Measurements from ENCODE around the gene TMX4. TPM values are rescaled to one million over a fixed set of nuclear protein-coding genes. Genes with fewer than 3 reads are reported as not detected.
"Not testable (repeated sequence)": the region's sequence is repeated elsewhere in the genome, so short reads cannot be mapped to it uniquely, and the experiment has no call there.

Gene TMX4
- total RNA-seq, 2 donors from 2014 or later: 26.0 to 26.6 TPM

DNA sequence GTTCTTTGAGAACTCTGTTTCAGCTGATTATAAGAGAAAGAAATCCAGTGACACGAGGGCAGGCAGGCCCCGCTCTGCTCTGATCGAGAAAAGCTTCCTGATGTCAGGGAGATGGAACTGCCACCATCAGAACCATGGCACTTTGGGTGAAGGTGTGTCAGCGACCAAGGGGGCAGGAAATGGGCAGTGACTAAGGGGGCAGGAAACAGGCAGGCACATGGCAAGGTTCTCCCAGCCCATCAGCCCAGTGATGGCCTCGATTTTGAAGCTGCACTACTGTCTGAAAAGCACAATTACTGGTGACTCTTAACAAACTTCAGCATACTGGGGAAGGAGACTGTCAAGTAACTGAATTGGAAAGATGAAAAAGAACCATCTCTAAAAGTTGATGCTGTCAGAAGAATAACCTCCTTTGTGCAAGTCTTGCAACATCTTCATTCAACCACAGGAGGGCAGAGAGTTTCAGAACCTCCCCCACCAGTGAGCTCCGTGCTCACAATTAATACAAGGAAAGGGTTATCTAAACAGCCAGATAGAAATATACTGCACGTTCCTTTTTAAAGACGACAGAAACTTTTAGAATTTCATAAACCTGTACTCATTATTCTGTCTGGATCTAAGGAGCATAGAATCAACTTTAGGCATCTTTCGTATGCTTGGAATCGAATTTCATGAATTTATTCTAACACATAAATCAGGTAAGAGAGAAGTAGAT lies 39.1 kb downstream of the TMX4 start:
- DNase-seq (no peak), ATAC-seq (peak; percentile 35)
- intact Hi-C loops (cut with DNase I, micrococcal nuclease): no loop called here

DNA sequence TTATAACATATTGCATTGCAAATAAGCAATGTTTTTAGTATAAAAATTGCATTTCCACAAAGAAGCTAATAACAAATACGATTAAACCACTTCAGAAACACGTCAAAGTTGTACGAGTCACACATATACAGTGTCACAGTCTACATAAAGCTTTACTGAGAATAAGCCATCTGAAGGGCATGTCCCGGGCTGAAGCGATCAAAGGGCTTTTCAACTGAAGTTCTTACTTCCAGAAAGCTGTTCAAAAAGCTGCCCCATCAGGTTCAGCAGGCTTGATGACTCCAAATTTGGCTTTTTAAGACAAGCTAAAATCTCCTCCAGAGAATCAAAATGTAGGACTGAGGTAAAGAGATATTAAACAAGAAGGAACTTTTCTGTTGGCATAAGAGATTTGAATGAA lies 41.9 kb downstream of the TMX4 start:
- ATAC-seq: no peak
- DNase-seq: no peak
- intact Hi-C loops (cut with DNase I, micrococcal nuclease): no loop called here

DNA sequence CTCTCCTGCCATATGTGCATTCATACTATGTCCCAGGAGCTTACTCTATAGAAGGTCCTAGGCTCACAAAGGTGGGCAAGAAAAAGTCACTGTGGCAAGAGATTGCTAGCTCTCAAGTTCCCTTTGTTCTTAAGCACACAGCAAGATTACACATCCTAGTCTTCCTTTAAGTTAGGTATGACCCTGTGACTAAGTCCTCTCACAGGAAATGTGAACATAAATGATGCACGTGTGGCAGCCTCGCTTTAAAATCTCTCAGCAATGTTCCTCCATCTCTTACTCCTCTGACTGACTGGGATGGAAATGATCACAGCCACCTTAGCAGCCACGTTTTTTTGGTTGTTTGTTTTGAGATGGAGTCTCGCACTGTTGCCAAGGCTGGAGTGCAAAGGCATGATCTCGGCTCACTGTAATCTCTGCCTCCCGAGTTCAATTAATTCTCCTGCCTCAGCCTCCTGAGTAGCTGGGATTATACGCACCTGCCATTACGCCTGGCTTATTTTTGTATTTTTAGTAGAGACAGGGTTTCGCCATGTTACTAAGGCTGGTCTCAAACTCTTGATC lies 43.6 kb downstream of the TMX4 start:
- ATAC-seq: no peak
- DNase-seq: no peak
- intact Hi-C loops (cut with DNase I, micrococcal nuclease): no loop called here

DNA sequence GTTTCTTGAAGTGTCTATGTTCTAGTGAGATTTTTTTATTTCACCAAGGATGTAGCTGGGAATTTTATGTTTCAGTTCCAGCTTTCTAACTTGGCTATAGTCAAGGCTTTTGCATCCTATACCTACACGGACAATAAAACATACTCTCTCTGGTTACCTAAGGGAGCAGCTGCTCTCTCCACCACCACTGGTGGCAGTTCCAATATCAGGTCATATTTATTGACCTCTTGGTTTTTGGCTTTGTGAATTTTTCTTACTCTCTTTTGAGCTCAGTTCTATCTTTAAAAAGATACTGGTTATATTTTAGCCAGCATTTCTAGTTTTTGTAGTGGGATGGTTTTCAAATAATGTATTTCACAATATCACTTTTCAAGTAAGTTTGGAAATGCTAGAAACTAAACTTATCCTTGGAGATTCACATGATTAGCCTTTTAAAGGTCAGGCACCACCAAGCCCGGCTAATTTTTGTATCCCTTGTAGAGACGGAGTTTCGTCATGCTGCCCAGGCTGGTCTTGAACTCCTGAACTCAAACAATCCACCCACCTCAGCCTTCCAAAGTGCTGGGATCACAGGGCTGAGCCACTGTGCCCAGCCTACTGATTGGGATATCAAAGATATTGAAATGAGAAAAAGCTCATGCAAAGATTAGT lies 44.7 kb downstream of the TMX4 start:
- ATAC-seq (no peak), DNase-seq (no peak)
- intact Hi-C loops (cut with DNase I, micrococcal nuclease): no loop called here

DNA sequence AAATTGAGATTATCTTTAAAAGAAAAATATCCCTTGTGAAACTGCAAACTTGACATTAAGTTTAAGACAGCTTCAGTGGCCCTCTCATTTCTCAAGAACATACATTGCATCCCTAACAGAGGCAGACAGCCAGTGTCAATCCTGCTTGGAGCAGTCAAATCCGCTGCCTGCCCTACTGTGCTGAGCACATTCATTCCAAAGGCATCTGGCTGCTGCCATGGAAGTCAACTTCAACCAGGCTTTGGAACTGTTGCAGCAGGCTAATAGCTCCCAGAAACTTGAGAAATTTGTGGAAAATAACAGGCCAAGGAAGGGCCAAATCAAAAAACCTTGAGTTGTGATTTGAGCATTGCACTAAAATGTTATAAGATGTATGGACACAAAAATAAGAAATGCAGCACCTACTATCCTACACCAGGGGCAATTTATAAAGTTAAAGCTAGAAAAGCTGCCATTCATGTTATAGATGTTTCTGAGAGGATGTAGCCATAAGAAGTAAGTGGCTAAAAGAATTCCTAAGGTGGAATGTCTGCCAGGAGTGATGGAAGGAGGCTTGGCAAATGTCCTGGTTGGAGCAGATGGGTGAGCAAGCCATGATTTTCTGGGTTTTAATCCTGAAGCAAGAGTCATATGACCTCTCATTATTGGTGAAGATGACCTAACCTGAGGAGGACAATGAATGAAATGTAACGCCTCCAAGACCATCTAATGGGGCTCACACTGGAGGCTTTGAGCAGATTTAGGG lies 47.9 kb downstream of the TMX4 start:
- no peak for ATAC-seq
- intact Hi-C loops (cut with DNase I, micrococcal nuclease): no loop called here
- DNase-seq: no peak

DNA sequence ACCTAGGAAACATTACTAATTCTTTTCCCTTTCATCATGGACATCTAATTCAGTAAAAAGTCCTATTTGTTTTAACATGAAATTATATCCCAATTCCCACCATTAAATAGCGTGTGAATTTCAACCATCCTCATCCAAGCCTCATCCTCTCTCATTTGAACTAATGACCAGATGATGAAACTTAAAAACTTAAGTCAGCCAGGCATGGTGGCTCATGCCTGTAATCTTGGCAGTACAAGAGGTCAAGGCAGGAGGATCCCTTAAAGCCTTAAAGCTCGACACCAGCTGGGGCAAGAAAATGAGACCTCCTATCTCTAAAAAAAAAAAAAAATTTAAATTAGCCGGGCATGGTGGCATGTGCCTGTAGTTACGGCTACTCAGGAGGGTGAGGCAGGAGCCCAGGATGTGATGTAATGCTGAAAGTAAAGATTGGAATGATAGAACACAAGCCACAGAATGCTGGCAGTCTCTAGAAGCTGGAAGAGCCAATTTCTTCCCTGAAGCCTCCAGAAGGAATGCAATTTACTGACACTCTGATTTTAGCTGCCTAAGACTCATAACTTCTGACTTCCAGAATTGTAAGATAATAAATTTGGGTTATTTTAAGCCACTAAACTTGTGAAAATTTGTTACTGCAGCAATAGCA lies 52.2 kb downstream of the TMX4 start:
- intact Hi-C loops (cut with DNase I, micrococcal nuclease): no loop called here
- DNase-seq (no peak), ATAC-seq (no peak)

DNA sequence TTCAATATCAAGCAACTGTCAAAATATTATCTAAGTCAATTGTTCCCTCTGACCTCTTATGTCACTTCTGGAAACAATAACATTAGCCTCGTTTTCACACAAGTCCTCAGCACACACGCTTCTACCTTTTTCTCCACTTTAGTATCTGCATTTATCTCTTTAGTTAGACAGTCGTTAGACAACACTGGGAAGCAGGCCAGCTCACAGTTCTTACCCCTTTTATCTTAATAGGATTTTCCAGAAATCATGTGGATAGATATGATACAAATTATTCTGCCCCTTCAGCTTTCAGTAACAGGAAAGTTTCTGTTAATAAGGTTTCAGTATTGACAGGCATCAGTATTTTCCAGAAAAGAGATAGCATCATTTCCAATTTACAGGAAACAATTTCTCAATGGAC lies 53.4 kb downstream of the TMX4 start:
- intact Hi-C loops (cut with DNase I, micrococcal nuclease): no loop called here
- DNase-seq (no peak), ATAC-seq (no peak)

DNA sequence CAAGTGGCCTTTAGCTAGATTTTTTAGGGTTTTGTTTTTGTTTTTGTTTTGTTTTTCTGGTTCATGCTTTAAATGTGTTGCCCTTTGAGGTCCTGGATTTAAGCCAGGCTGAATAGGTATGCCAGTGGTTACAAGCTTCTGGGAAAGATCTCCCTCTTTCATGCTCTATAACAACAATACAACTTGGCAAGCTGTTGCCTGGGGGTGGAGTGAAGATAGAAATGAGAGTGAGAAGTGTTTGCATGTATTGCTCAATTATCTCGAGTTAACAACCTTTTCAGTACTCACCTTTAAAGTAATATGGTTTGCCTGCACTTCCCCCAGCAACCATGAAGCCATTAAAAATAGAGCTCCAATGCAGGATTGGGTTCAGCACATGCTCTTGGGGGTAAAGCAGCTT lies 60.1 kb downstream of the TMX4 start:
- no peak for ATAC-seq

DNA sequence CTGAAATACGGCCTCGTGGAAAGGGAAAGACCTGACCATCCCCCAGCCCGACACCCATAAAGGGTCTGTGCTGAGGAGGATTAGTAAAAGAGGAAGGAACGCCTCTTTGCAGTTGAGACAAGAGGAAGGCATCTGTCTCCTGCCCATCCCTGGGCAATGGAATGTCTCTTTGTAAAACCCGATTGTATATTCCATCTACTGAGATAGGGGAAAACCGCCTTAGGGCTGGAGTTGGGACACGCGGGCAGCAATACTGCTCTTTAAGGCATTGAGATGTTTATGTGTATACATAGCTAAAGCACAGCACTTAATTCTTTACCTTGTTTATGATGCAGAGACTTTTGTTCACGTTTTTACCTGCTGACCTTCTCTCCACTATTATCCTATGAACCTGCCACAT lies 63.0 kb downstream of the TMX4 start:
- DNase-seq; intact Hi-C loops (cut with DNase I, micrococcal nuclease); ATAC-seq: not testable (repeated sequence)

More for the DNA sequence above, 60.1 kb downstream of the TMX4 start:
- intact Hi-C loops (cut with DNase I, micrococcal nuclease): no loop called here
- no peak for DNase-seq

DNA sequence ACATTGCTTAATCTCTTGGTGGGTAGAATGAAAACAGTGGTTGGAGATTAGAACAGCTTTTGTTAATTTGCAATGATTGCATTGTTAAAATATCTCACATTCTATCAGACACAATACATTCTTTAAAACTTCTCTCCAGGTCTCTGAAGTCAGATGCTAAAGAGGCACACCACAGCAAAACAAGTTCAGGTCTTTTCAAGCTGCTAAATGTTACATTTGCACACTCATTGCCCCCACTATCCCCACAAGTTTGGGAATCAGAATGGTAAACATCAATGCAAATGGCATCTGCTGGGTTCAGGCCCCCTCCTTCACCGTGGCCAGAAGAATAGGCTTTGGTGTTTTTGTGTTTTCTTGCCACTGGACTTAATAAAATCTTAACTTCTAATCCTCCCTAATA lies 69.2 kb downstream of the TMX4 start:
- ATAC-seq: no peak
- no peak for DNase-seq
- intact Hi-C loops (cut with DNase I, micrococcal nuclease): no loop called here

DNA sequence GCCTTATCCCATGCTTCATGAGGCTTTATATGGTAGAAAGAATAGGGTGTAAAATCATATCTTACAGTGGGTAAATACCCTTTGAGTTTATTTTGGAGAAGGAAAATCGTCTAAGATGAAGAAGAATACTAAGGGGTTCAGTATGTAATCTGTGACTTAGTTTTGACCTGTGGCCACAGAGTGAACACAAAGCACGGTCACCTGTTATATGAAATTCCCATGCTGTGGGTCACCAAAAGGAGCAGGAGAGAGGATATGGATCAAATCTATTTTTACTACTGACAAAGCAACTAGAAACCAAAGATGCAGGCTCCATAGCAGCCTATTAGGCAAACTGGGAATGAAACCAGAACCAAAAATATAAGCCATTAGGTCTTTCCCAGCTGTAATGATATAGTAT lies 75.7 kb downstream of the TMX4 start:
- ATAC-seq: no peak
- intact Hi-C loops (cut with DNase I, micrococcal nuclease): no loop called here

DNA sequence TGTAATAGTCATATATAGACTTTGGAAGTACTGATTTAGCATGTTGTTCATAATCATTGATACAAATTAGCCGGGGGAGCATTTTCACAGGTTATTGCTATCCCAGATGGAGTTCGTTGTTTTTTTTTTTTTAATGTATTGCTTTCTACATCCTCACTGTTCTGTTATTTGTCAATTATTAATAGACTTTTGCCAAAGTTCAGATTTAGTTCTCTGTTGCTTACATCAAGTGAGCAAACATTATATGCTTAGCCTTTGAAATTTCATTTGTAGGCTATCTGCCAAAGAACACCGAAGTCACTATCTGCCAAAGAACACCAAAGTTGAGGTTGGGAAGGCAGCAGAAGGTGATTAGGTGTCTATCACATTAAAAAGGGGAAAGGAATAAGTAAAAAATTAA lies 79.2 kb downstream of the TMX4 start, which contains the start of gene HAO1:
Gene HAO1, minus strand, starts transcription at position 118 of the 400 bp plus-strand sequence. Its CDS starts 36 bp downstream, at position 82.
- intact Hi-C loops (cut with DNase I, micrococcal nuclease): no loop called here
- no peak for DNase-seq
- ATAC-seq: no peak

More for the DNA sequence above, 75.7 kb downstream of the TMX4 start:
- no peak for DNase-seq

DNA sequence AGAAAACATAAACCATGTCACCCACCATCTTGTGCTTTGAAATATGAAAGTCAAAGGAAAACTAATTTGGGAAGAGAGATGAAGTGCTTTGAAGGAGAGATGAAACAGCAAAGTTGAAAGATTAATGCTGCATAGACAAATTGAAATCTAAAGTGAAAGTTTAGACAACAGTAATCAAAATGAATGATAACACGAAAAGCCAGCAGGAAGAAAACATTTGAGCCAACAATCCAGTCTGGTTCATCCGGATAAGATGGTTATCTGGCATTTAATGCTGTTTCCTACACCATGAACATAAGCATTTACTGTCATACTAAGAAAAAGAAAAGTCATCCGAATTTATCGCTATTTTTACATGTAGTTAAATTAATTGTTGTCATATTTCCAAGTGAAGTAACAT lies 79.9 kb downstream of the TMX4 start:
- no peak for DNase-seq
- no peak for ATAC-seq
- intact Hi-C loops (cut with DNase I, micrococcal nuclease): loop anchor here in 1 of 2 donors (10.0 kb wide), 1 partner anchor 785 kb away; no protein-coding TSS in a partner anchor

DNA sequence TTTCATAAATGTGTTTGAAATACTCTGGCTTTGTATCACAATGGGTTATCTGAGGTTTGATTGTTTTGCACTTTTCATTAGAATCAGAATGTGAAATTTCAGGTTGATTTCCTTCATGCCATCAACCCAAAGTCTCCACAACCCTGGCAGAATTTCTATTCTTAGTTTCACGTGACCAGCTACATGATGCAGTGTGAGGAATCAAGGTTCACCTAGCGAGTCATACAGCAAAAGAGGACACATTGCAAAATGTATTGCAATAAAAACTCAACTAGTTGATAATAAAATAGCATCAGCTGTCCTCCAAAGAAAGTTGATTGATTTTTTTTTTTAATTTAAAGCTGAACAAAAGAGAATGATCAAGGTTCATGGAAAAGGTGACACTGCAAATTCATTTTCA lies 81.5 kb downstream of the TMX4 start:
- DNase-seq (no peak), ATAC-seq (no peak)
- intact Hi-C loops (cut with DNase I, micrococcal nuclease): loop anchor here in 1 of 2 donors (10.0 kb wide), 1 partner anchor 787 kb away; no protein-coding TSS in a partner anchor

DNA sequence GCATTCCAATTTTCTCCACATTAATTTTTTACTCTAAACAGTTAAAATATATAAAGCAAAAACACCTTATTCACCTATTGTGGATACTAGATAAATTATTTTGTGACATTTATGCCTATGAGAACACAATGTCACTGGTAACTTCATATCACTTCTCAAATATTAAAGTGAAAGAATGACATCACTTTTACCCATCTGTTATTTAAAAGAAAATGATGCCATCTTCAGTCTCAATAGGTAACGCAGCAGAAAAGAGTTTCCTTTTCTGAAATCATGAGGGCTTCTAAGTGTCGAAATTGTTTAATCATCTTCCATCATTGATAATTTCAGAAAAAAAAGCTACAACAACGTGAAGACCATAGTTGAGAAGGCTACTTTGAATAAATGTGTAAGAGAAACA lies 82.2 kb downstream of the TMX4 start:
- ATAC-seq: no peak
- intact Hi-C loops (cut with DNase I, micrococcal nuclease): loop anchor here in 1 of 2 donors (10.0 kb wide), 1 partner anchor 787 kb away; no protein-coding TSS in a partner anchor
- DNase-seq: no peak

DNA sequence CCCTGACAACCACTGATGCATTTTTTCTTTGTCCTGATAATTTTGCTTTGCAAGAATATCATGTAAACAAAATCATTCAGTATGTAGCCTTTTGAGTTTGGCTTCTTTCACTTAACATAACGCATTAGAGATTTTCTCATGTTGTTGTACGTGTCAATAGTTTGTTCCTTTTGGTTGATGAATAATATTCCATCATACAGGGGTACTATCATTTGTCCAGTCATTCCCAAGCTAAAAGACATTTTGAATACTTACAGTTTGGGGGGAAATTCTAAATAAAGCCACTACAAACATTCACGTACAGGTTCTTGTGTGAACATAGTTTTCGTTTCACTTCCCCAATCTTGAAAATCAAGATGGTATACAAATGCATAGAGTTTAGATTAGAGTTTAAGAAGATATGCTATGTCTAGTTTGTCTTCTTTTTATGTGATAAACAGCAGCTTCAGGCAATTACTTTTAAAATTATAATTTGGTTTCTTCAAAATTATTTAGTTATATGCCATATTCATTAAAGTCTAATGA lies 84.5 kb downstream of the TMX4 start:
- ATAC-seq: no peak
- DNase-seq: no peak
- intact Hi-C loops (cut with DNase I, micrococcal nuclease): loop anchor here in 1 of 2 donors (10.0 kb wide), 1 partner anchor 790 kb away; no protein-coding TSS in a partner anchor

DNA sequence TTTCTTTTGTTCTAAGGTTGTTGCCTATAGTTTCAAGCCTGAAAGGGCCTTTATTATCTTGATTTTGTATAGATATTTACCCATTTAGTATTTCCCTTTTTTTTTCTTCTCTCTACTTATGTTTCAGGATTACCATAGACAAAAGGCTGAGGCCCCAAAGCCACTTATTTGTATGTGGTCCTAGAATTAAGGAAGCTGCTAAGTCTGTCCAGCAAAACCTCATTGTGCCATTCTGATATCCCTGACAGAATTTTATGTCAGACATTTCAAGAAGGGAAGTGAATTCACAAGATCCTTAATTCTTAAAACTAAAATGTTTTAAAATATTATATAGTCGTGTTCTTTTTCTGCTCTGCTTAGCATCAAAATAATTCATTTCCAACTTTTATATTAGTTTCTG lies 86.2 kb downstream of the TMX4 start:
- ATAC-seq: no peak
- no peak for DNase-seq
- intact Hi-C loops (cut with DNase I, micrococcal nuclease): loop anchor here in 1 of 2 donors (10.0 kb wide), 1 partner anchor 791 kb away; no protein-coding TSS in a partner anchor

DNA sequence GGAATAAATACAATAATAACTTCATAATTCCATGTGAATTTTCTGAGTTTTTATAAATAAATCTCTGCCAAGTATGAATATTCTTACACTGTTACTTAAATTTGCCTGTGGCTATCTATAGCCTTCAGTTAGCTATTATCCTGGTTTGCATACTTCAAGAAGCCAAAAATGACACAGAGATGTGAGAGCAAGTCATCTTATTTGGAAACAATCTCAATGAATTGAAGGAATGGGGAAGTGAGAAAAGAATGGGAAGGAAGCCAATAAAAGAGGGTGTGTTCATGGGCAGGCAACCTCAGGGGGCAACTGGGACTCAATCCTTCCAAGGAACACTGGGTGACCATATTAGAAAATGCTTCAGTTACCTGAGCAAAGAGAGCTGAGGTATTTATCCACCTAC lies 89.2 kb downstream of the TMX4 start:
- DNase-seq (no peak), ATAC-seq (no peak)
- intact Hi-C loops (cut with DNase I, micrococcal nuclease): loop anchor here in 1 of 2 donors (10.0 kb wide), 1 partner anchor 794 kb away; no protein-coding TSS in a partner anchor

Measured in left colon (tissue), 2 donors.